H1 (cell line): ENCODE results near the gene BAIAP2. TPM values are rescaled to one million over a fixed set of nuclear protein-coding genes. Genes with fewer than 3 reads are reported as not detected.

ENCODE experiments used
- CTCF ChIA-PET: fragments of 300-600 bp; sonication (Branson Sonifier 250); formaldehyde crosslinking; loops from one replicate; lab custom pipeline; 2021; ENCODE audit not compliant: partially characterized antibody; lab: Charles Lee
- POLR2A ChIA-PET: fragments of 300-600 bp; sonication (Branson Sonifier 250); formaldehyde crosslinking; loops from one replicate; lab custom pipeline; 2021; ENCODE audit warnings: inconsistent platforms; ENCODE audit not compliant: partially characterized antibody; lab: Charles Lee
- DNase-seq, 2 experiments: peaks; one replicate each; pipeline versions ENCODE4 v3.0.0 to v3.0.0-alpha.2; 2010 to 2022; ENCODE audit warnings: low spot score in 2 of 2, low read depth in 1 of 2, mixed read lengths in 1 of 2
- FAIRE-seq: peaks from 2 replicates; lab custom pipeline; 2011; peaks lifted over from hg19 to GRCh38; lab: Jason Lieb, UNC
- H2AFZ ChIP-seq: 2 replicates; pipeline ENCODE4 v1.8.1; 2012; ENCODE audit warnings: low read length, inconsistent platforms
- H2AK5ac ChIP-seq: 2 replicates; pipeline ENCODE4 v1.6.1; 2013; ENCODE audit warnings: low read depth, low read length
- H2BK120ac ChIP-seq: replicated peaks from 2 replicates; pipeline ENCODE3; 2013; ENCODE audit warnings: low read depth, low read length, inconsistent platforms
- H2BK12ac ChIP-seq: 2 replicates; pipeline ENCODE4 v1.6.1; 2013; ENCODE audit warnings: low read depth, low read length
- H2BK15ac ChIP-seq: 2 replicates; pipeline ENCODE4 v1.6.1; 2013; ENCODE audit warnings: low read length
- H2BK20ac ChIP-seq: 2 replicates; pipeline ENCODE4 v1.6.1; 2013; ENCODE audit warnings: low read length
- H2BK5ac ChIP-seq: 2 replicates; pipeline ENCODE4 v1.6.1; 2013; ENCODE audit warnings: low read depth, low read length
- H3K14ac ChIP-seq: 2 replicates; pipeline ENCODE4 v1.6.1; 2013; ENCODE audit warnings: inconsistent platforms; ENCODE audit not compliant: insufficient read length
- H3K18ac ChIP-seq: 2 replicates; pipeline ENCODE4 v1.6.1; 2013; ENCODE audit warnings: low read length; ENCODE audit errors: extremely low read depth
- H3K23ac ChIP-seq: 2 replicates; pipeline ENCODE4 v1.6.1; 2013; ENCODE audit warnings: inconsistent platforms; ENCODE audit not compliant: insufficient read length
- H3K23me2 ChIP-seq: 2 replicates; pipeline ENCODE4 v1.6.1; 2013; ENCODE audit warnings: low read depth, low read length
- H3K27ac ChIP-seq: 2 replicates; pipeline ENCODE4 v1.6.1; 2011; ENCODE audit warnings: low read depth, low read length, inconsistent platforms
- H3K27me3 ChIP-seq, 4 experiments: replicated peaks in 1 of 4; 1 replicate in 1 of 4; 2 replicates in 3 of 4; pipeline versions ENCODE4 v1.6.1 to v1.8.1; 2011 to 2013; ENCODE audit warnings: low read length in 3 of 4, mild to moderate bottlenecking in 3 of 4, inconsistent platforms in 2 of 4, mixed read lengths in 2 of 4, moderate library complexity in 1 of 4; ENCODE audit not compliant: control insufficient read depth in 3 of 4, insufficient read depth in 3 of 4; ENCODE audit errors: extremely low read depth in 1 of 4
- H3K36me3 ChIP-seq, 4 experiments: 2 replicates each; pipeline versions ENCODE4 v1.6.1 to v1.8.1; 2011 to 2013; ENCODE audit warnings: mild to moderate bottlenecking in 4 of 4, low read length in 3 of 4, moderate library complexity in 2 of 4, control low read depth in 1 of 4, inconsistent platforms in 1 of 4; ENCODE audit not compliant: insufficient read depth in 4 of 4, control insufficient read depth in 2 of 4
- H3K4ac ChIP-seq: replicated peaks from 2 replicates; pipeline ENCODE3; 2013; ENCODE audit warnings: low read length, low read depth, mixed read lengths, inconsistent platforms; ENCODE audit not compliant: insufficient read length
- H3K4me1 ChIP-seq, 4 experiments: replicated peaks in 1 of 4; 1 replicate in 1 of 4; 2 replicates in 3 of 4; pipeline versions ENCODE4 v1.6.1 to v1.8.1; 2011 to 2013; ENCODE audit warnings: low read length in 3 of 4, inconsistent platforms in 2 of 4, mixed read lengths in 1 of 4; ENCODE audit not compliant: insufficient read depth in 4 of 4, control insufficient read depth in 3 of 4
- H3K4me2 ChIP-seq, 2 experiments: 2 replicates each; pipeline versions ENCODE4 v1.6.1 to v1.8.1; 2011 to 2013; ENCODE audit warnings: low read depth in 2 of 2, low read length in 2 of 2, control low read depth in 1 of 2, inconsistent platforms in 1 of 2, mild to moderate bottlenecking in 1 of 2; ENCODE audit not compliant: insufficient read depth in 1 of 2
- H3K4me3 ChIP-seq, 4 experiments: fragments of 200-600, 300-600 bp in 1 of 4; sonication (generic), shearing (Covaris generic), sonication (Bioruptor Twin) in 1 of 4; 2 replicates each; pipeline versions ENCODE4 v1.5.1 to v1.8.1; 2011 to 2016; ENCODE audit warnings: low read length in 4 of 4, low read depth in 3 of 4, control low read depth in 2 of 4, inconsistent platforms in 2 of 4, mild to moderate bottlenecking in 2 of 4, mixed read lengths in 1 of 4, moderate library complexity in 1 of 4; ENCODE audit not compliant: insufficient read depth in 2 of 4; ENCODE audit errors: extremely low read depth in 1 of 4
- H3K56ac ChIP-seq: replicated peaks from 2 replicates; pipeline ENCODE3; 2013; ENCODE audit warnings: low read depth, mild to moderate bottlenecking, mixed read lengths, low read length, inconsistent platforms; ENCODE audit not compliant: insufficient read length
- H3K79me1 ChIP-seq: 2 replicates; pipeline ENCODE4 v1.6.1; 2013; ENCODE audit warnings: low read depth, low read length, control low read depth
- H3K79me2 ChIP-seq, 2 experiments: 2 replicates each; pipeline versions ENCODE4 v1.6.1 to v1.8.1; 2012 to 2013; ENCODE audit warnings: low read length in 2 of 2, mild to moderate bottlenecking in 2 of 2, inconsistent platforms in 1 of 2; ENCODE audit not compliant: insufficient read depth in 2 of 2, control insufficient read depth in 1 of 2
- H3K9ac ChIP-seq, 4 experiments: replicated peaks in 1 of 4; 1 replicate in 1 of 4; 2 replicates in 3 of 4; pipeline versions ENCODE4 v1.6.1 to v1.8.1; 2011 to 2013; ENCODE audit warnings: low read depth in 3 of 4, low read length in 3 of 4, control low read depth in 2 of 4, mild to moderate bottlenecking in 2 of 4, moderate library complexity in 2 of 4, inconsistent platforms in 1 of 4; ENCODE audit errors: extremely low read depth in 1 of 4
- H3K9me3 ChIP-seq, 2 experiments: 2 replicates each; pipeline versions ENCODE4 v1.6.1 to v1.8.1; 2012 to 2013; ENCODE audit warnings: mild to moderate bottlenecking in 2 of 2, moderate library complexity in 2 of 2, control low read depth in 1 of 2, inconsistent platforms in 1 of 2, low read depth in 1 of 2, low read length in 1 of 2, mixed read lengths in 1 of 2; ENCODE audit not compliant: insufficient read depth in 2 of 2
- H4K20me1 ChIP-seq, 2 experiments: replicated peaks in 1 of 2; 2 replicates each; pipeline versions ENCODE3 to v1.8.1; 2011 to 2013; ENCODE audit warnings: inconsistent platforms in 2 of 2, low read length in 2 of 2, mild to moderate bottlenecking in 1 of 2; ENCODE audit not compliant: insufficient read depth in 2 of 2, control insufficient read depth in 1 of 2
- H4K5ac ChIP-seq: 2 replicates; pipeline ENCODE4 v1.6.1; 2013; ENCODE audit warnings: low read length, low read depth, mixed read lengths, inconsistent platforms; ENCODE audit not compliant: insufficient read length
- H4K8ac ChIP-seq: 2 replicates; pipeline ENCODE4 v1.8.0; 2013; ENCODE audit warnings: mild to moderate bottlenecking, moderate library complexity, low read length, inconsistent platforms; ENCODE audit not compliant: insufficient read depth; ENCODE audit errors: extremely low read depth
- H4K91ac ChIP-seq: replicated peaks from 2 replicates; pipeline ENCODE3; 2013; ENCODE audit warnings: low read length, mixed read lengths, inconsistent platforms; ENCODE audit not compliant: insufficient read length
- ASH2L ChIP-seq: fragments of 200-600, 300-600 bp; sonication (generic); IDR thresholded peaks from one replicate; pipeline ENCODE4 v1.7.1; 2017; ENCODE audit warnings: low read length
- CHD1 ChIP-seq: IDR thresholded peaks from 2 replicates; pipeline ENCODE4 v1.6.1; 2012; ENCODE audit warnings: low read depth, low read length, improper control_type of control experiment
- KDM4A ChIP-seq: IDR thresholded peaks from one replicate; pipeline ENCODE4 v1.7.1; 2012; ENCODE audit warnings: low read depth, mild to moderate bottlenecking, moderate library complexity, low read length, inconsistent platforms; ENCODE audit not compliant: severe bottlenecking
- TBP ChIP-seq: IDR thresholded peaks from 2 replicates; pipeline ENCODE4 v1.6.1; 2011; ENCODE audit warnings: low read depth, low read length, improper control_type of control experiment
- WGBS, 2 experiments: shearing (Covaris generic) in 1 of 2; methylation state at CpG; one replicate each; pipeline versions ENCODE4 v1.1.6 to v1.1.7; 2013 to 2015; ENCODE audit warnings: low lambda C conversion rate in 2 of 2, mixed read lengths in 2 of 2, inconsistent platforms in 1 of 2, low coverage in 1 of 2, missing lambda C conversion rate in 1 of 2; ENCODE audit not compliant: insufficient replicate concordance in 2 of 2, insufficient coverage in 1 of 2, insufficient read length in 1 of 2; ENCODE audit errors: extremely low coverage in 1 of 2, missing lambda C conversion rate in 1 of 2; 5-methylcytosine and 5-hydroxymethylcytosine counted together
- polyA plus RNA-seq, 7 experiments: library from polyadenylated mRNA; depleted of rRNA in 3 of 7; stranded (reverse) in 5 of 7; unstranded in 2 of 7; fragments of >200 nt in 5 of 7; fragments of 200-250 nt in 2 of 7; gene quantifications; 1 replicate in 5 of 7; 2 replicates in 1 of 7; 4 replicates in 1 of 7; pipeline versions ENCODE4 v1.2.1 to v1.2.3, GENCODE V29; 2011 to 2013; ENCODE audit warnings: missing spikeins in 2 of 7, mixed read lengths in 2 of 7
- total RNA-seq: library from RNA; stranded (reverse); fragmentation: NEBNext Ultra II Directional; extraction: Animal tissue kit (Norgen Biotek cat#: 25700); gene quantifications from 2 replicates; pipeline ENCODE4 v1.2.1, GENCODE V29; 2021
- TF ChIP-seq, protein P1 (sequence below): IDR thresholded peaks from 2 replicates; pipeline ENCODE4 v1.6.1; 2011; ENCODE audit warnings: low read length, improper control_type of control experiment

Gene BAIAP2
- total and polyA plus RNA-seq, 2 of the 8 experiments (the other 6 are each of a cell fraction or from before 2014, with no cell fraction given), result 10.0 to 22.8 TPM

DNA sequence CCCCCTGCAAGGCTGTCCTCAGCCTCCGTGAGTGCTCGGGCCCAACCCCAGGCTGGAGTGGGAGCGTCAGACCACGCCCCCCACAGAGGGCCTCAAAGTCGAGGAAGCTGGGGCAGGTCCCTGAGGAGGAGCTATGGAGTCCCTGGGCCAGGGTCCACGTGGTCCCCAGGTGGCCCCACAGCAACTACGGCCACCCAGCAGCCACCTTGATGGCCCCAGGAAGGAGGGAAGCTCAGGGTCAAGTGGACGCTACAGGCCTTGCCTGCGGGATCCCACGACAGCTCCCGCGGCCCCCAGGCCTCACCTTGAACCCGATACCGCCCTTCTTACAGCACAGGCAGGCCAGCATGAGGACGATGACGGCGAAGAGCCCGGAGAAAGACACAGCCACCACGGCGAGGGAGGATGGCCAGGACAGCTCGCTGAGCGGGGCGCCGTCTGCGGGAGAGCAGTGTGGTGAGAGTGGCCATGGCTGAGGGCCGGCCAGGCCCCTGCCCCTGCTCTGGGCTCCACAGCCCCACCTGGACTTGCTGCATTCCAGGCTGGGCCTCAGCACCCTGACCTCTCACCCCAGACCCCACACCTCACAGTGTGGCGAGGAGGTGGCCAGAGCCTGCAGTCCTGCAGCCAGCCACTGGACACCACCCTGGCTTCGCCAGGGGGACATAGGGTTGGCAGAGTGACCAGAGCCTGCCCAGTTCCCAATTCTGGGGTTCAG lies 99.3 kb downstream of the BAIAP2 start:
- H3K4me3 ChIP-seq, result no peak overlapping the region
- no peaks in the 10 kb centered on the region for H3K79me2 ChIP-seq
- peaks cover 3% of the 10 kb centered on the region; the same call in 1 of the 2 replicates for H3K23me2 ChIP-seq
- H2BK120ac ChIP-seq, result no peak overlapping the region
- CTCF ChIA-PET, result interaction anchor here (0.7 to 2.0 kb wide), 8 partner anchors 8 to 296 kb away, joined by 3 to 14 read pairs (median 3); no protein-coding TSS in a partner anchor
- no peak overlapping the region for H3K56ac ChIP-seq
- H3K4me2 ChIP-seq, result no peak overlapping the region
- H4K20me1 ChIP-seq, result peaks cover 2 to 9% of the 10 kb centered on the region in 2 experiments
- no peak overlapping the region for H2BK5ac ChIP-seq
- no peak overlapping the region for H2BK20ac ChIP-seq
- DNase-seq (no peak), FAIRE-seq (no peak)
- WGBS, 2 experiments, result 92% methylated on average over 27 of the region's 28 CpGs; no CpG with 5 or more reads in 1 of the 2 experiments
- H3K9me3 ChIP-seq, result peaks cover 8 to 12% of the 10 kb centered on the region in 2 experiments; a peak in 2 of 4 replicates
- H3K18ac ChIP-seq, result no peak overlapping the region
- peak overlapping the region; percentile 35 for H4K8ac ChIP-seq
- no peak overlapping the region for H3K23ac ChIP-seq
- no peaks in the 10 kb centered on the region for H3K36me3 ChIP-seq
- no peak overlapping the region for H3K4ac ChIP-seq
- H3K14ac ChIP-seq, result no peak overlapping the region
- no peak overlapping the region for H3K27ac ChIP-seq
- H3K27me3 ChIP-seq, result no peaks in the 10 kb centered on the region
- no peak overlapping the region for H4K91ac ChIP-seq
- no peak overlapping the region for H2BK15ac ChIP-seq
- H3K4me1 ChIP-seq, result peaks cover 0 to 8% (median 4%) of the 10 kb centered on the region in 4 experiments; a peak in 3 of 7 replicates
- H2AFZ ChIP-seq, result no peak overlapping the region
- H2AK5ac ChIP-seq, result no peak overlapping the region
- no peak overlapping the region for H2BK12ac ChIP-seq
- POLR2A ChIA-PET, result interaction anchor here (0.9 to 1.4 kb wide), 4 partner anchors 8 to 104 kb away, joined by 3 to 5 read pairs (median 4); no protein-coding TSS in a partner anchor
- H4K5ac ChIP-seq, result no peak overlapping the region
- TF ChIP-seq, protein P1, sequence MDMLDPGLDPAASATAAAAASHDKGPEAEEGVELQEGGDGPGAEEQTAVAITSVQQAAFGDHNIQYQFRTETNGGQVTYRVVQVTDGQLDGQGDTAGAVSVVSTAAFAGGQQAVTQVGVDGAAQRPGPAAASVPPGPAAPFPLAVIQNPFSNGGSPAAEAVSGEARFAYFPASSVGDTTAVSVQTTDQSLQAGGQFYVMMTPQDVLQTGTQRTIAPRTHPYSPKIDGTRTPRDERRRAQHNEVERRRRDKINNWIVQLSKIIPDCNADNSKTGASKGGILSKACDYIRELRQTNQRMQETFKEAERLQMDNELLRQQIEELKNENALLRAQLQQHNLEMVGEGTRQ, result no peak
- TF ChIP-seq ASH2L (no peak), KDM4A (no peak), TBP (no peak), CHD1 (no peak)
- H3K9ac ChIP-seq, result no peak overlapping the region
- H3K79me1 ChIP-seq, result no peaks in the 10 kb centered on the region; the same call in 1 of the 2 replicates
